BLaER1 treated with 17β-estradiol and CSF1 and Interleukin-3, amounts not matched to agents 10 nM and 100 nM (cell line): ENCODE measurements around the gene CALCOCO1.
"Not testable (repeated sequence)": the region's sequence is repeated elsewhere in the genome, so short reads cannot be mapped to it uniquely, and the experiment has no call there.

Experiments
- H3K27ac ChIP-seq, 11 experiments: shearing (Covaris generic); formaldehyde crosslinking; 2 replicates each; pipeline ENCODE4 v1.8.1; 2022
- H3K27me3 ChIP-seq, 11 experiments: shearing (Covaris generic); formaldehyde crosslinking; 2 replicates each; pipeline ENCODE4 v1.8.1; 2022
- H3K36me3 ChIP-seq, 11 experiments: shearing (Covaris generic); formaldehyde crosslinking; 2 replicates each; pipeline ENCODE4 v1.8.1; 2022
- H3K4me1 ChIP-seq, 10 experiments: shearing (Covaris generic); formaldehyde crosslinking; 2 replicates each; pipeline ENCODE4 v1.8.1; 2022
- H3K4me2 ChIP-seq, 11 experiments: shearing (Covaris generic); formaldehyde crosslinking; 2 replicates each; pipeline ENCODE4 v1.8.1; 2022
- H3K4me3 ChIP-seq, 10 experiments: shearing (Covaris generic); formaldehyde crosslinking; 2 replicates each; pipeline ENCODE4 v1.8.1; 2022
- H3K9ac ChIP-seq, 11 experiments: shearing (Covaris generic); formaldehyde crosslinking; 2 replicates each; pipeline ENCODE4 v1.8.1; 2022
- H3K9me3 ChIP-seq, 11 experiments: shearing (Covaris generic); formaldehyde crosslinking; replicated peaks in 1 of 11; 2 replicates each; pipeline ENCODE4 v1.8.1; 2022
- H4K20me1 ChIP-seq, 11 experiments: shearing (Covaris generic); formaldehyde crosslinking; 2 replicates each; pipeline ENCODE4 v1.8.1; 2022
- Cebpa-rat ChIP-seq, 11 experiments: shearing (Covaris generic); IDR thresholded peaks; 2 replicates each; pipeline ENCODE4 v1.8.1; 2022

CALCOCO1 gene

GRCh38 chr12:53686436-53686835, 40.8 kb downstream of the CALCOCO1 start:
- Histone ChIP-seq H4K20me1 (no peaks in the 10 kb centered on the region), H3K27ac (no peak overlapping the region), H3K4me2 (no peak overlapping the region), H3K4me3 (no peak overlapping the region), H3K9ac (no peak overlapping the region), H3K9me3 (peaks cover 0 to 8% (median 1%) of the 10 kb centered on the region in 11 experiments; a peak in 10 of 22 replicates), H3K36me3 (no peaks in the 10 kb centered on the region), H3K27me3 (0 out of 22 replicates have a peak, but pooled peaks cover 0 to under 1% (median 0%) of the 10 kb centered on the region in 11 experiments), H3K4me1 (no peaks in the 10 kb centered on the region)
- TF ChIP-seq Cebpa-rat (IDR thresholded peaks at IDR 0.05), result no peak

- Histone ChIP-seq H3K27ac (no peak overlapping the region), H3K36me3 (no peaks in the 10 kb centered on the region), H3K4me2 (no peak overlapping the region), H3K9me3 (no peaks in the 10 kb centered on the region), H4K20me1 (no peaks in the 10 kb centered on the region), H3K4me1 (no peaks in the 10 kb centered on the region), H3K4me3 (no peak overlapping the region), H3K27me3 (peaks cover under 1 to 7% (median 4%) of the 10 kb centered on the region in 11 experiments; a peak in 17 of 22 replicates), H3K9ac (no peak overlapping the region)
- TF ChIP-seq Cebpa-rat (IDR thresholded peaks at IDR 0.05), result no peak
Measured at GRCh38 chr12:53684654-53685220, 42.5 kb downstream of the CALCOCO1 start.

GRCh38 chr12:53683983-53684382, 43.3 kb downstream of the CALCOCO1 start:
- Histone ChIP-seq H3K36me3 (no peaks in the 10 kb centered on the region), H3K4me3 (no peak overlapping the region), H3K27me3 (peaks cover 8 to 15% (median 12%) of the 10 kb centered on the region in 11 experiments), H4K20me1 (no peaks in the 10 kb centered on the region), H3K4me2 (no peak overlapping the region), H3K4me1 (no peaks in the 10 kb centered on the region), H3K27ac (no peak overlapping the region), H3K9ac (no peak overlapping the region), H3K9me3 (no peaks in the 10 kb centered on the region)
- no peak for TF ChIP-seq Cebpa-rat (IDR thresholded peaks at IDR 0.05)

GRCh38 chr12:53683494-53683893, 43.8 kb downstream of the CALCOCO1 start:
- Histone ChIP-seq H4K20me1 (no peaks in the 10 kb centered on the region), H3K36me3 (no peaks in the 10 kb centered on the region)
- no peak for TF ChIP-seq Cebpa-rat (IDR thresholded peaks at IDR 0.05)

DNA sequence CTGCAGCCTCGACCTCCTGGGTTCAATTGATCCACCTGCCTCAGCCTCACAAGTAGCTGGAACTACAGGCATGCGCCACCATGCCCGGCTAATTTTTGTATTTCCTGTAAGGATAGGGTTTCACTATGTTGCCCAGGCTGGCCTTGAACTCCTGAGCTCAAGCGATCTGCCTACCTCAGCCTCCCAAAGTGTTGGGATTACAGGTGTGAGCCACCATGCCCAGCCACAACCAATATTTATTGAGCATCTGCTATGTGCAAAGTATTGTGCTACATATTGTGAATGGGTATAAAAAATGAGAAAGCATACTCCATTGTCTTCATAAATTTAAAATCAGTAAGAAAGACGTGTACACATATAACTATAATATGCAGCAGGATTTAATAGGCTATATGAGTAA, 47.2 kb downstream of the CALCOCO1 start:
- not testable (repeated sequence) for H3K9ac ChIP-seq, H3K4me2 ChIP-seq, H4K20me1 ChIP-seq, H3K36me3 ChIP-seq, H3K27ac ChIP-seq, H3K4me3 ChIP-seq, H3K9me3 ChIP-seq
- peaks cover 14 to 20% (median 17%) of the 10 kb centered on the region in 10 experiments for H3K4me1 ChIP-seq
- H3K27me3 ChIP-seq, result peaks cover 31 to 43% (median 39%) of the 10 kb centered on the region in 11 experiments

More at GRCh38 chr12:53683494-53683893, 43.8 kb downstream of the CALCOCO1 start:
- no peak overlapping the region for H3K9ac ChIP-seq
- H3K4me3 ChIP-seq, result no peak overlapping the region
- H3K9me3 ChIP-seq, result no peaks in the 10 kb centered on the region
- H3K27ac ChIP-seq, result no peak overlapping the region
- no peaks in the 10 kb centered on the region for H3K4me1 ChIP-seq
- H3K4me2 ChIP-seq, result no peak overlapping the region
- peaks cover 13 to 20% (median 17%) of the 10 kb centered on the region in 11 experiments for H3K27me3 ChIP-seq

GRCh38 chr12:53677800-53678148, 49.5 kb downstream of the CALCOCO1 start:
- Histone ChIP-seq H4K20me1 (no peaks in the 10 kb centered on the region), H3K27ac (no peak overlapping the region), H3K4me1 (peaks cover 21 to 40% (median 30%) of the 10 kb centered on the region in 10 experiments), H3K9me3 (no peaks in the 10 kb centered on the region), H3K9ac (no peak overlapping the region), H3K4me3 (no peak overlapping the region; a peak in 1 of 20 replicates), H3K36me3 (peaks cover 8 to 23% (median 18%) of the 10 kb centered on the region in 11 experiments; a peak in 21 of 22 replicates), H3K27me3 (peaks cover 31 to 43% (median 39%) of the 10 kb centered on the region in 11 experiments), H3K4me2 (peak overlapping the region in 4 of 11 experiments; percentile 89 to 96 (median 94); a peak in 4 of 22 replicates)
- TF ChIP-seq Cebpa-rat (IDR thresholded peaks at IDR 0.05), result no peak

- Histone ChIP-seq H3K4me3 (peak overlapping the region; percentile 62 to 84 (median 72)), H3K4me2 (peak overlapping the region; percentile 82 to 98 (median 89)), H3K27ac (peak overlapping the region; percentile 42 to 95 (median 91); a peak in 18 of 22 replicates)
Measured at GRCh38 chr12:53677016-53677799, 50.0 kb downstream of the CALCOCO1 start.

DNA sequence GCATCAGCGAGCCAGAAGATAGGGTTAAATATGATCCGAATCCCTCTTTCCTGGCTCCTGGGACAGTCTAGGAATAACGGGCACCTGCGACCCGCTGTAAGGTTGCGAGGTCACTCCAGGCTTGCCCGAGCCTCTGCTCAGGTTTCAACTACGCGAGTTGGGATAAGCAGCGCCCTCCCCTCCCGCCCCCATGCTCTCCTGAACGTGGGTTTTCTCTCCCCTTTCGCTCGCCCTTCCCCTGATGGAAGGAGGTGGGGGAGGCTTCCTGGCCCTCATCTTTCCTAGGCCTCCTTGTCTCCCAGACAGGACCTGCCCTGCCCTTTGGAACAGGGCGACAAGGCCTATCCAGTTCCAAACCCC, 50.6 kb downstream of the CALCOCO1 start:
- Histone ChIP-seq H3K9ac (peak overlapping the region; percentile 71 to 91 (median 87)), H3K4me3 (peak overlapping the region; percentile 62 to 84 (median 72)), H3K27ac (peak overlapping the region; percentile 42 to 95 (median 91); a peak in 21 of 22 replicates), H4K20me1 (peaks cover 0 to 2% (median 0%) of the 10 kb centered on the region in 11 experiments; a peak in 2 of 22 replicates), H3K9me3 (no peaks in the 10 kb centered on the region), H3K36me3 (peaks cover 19 to 34% (median 30%) of the 10 kb centered on the region in 11 experiments), H3K27me3 (peaks cover 31 to 43% (median 39%) of the 10 kb centered on the region in 11 experiments), H3K4me1 (peaks cover 21 to 50% (median 37%) of the 10 kb centered on the region in 10 experiments), H3K4me2 (peak overlapping the region; percentile 82 to 98 (median 89))
- no peak for TF ChIP-seq Cebpa-rat (IDR thresholded peaks at IDR 0.05)

More at GRCh38 chr12:53677016-53677799, 50.0 kb downstream of the CALCOCO1 start:
- Histone ChIP-seq H3K36me3 (peaks cover 13 to 28% (median 24%) of the 10 kb centered on the region in 11 experiments), H4K20me1 (no peaks in the 10 kb centered on the region), H3K27me3 (peaks cover 31 to 43% (median 39%) of the 10 kb centered on the region in 11 experiments), H3K9ac (peak overlapping the region; percentile 71 to 91 (median 87); a peak in 21 of 22 replicates), H3K9me3 (no peaks in the 10 kb centered on the region), H3K4me1 (peaks cover 21 to 46% (median 35%) of the 10 kb centered on the region in 10 experiments)
- TF ChIP-seq Cebpa-rat (IDR thresholded peaks at IDR 0.05), result no peak
